ENCODE results near the gene PKP3.

GRCh38 chr11:399731-400211, 5.8 kb downstream of the PKP3 start:
- no peak for TF ChIP-seq CTCF (IDR thresholded peaks at IDR 0.05)
- no peak for TF ChIP-seq POLR2A (IDR thresholded peaks at IDR 0.05)

Measured in lower leg skin (tissue), 3 donors.